Right kidney (tissue), 1 donor: ENCODE data around the gene DIAPH2.
"Not testable (repeated sequence)": the region's sequence is repeated elsewhere in the genome, so short reads cannot be mapped to it uniquely, and the experiment has no call there.

Source experiments
- DNase-seq: peaks from one replicate; pipeline ENCODE4 v3.0.0-alpha.2; 2016

The DIAPH2 gene

DNA sequence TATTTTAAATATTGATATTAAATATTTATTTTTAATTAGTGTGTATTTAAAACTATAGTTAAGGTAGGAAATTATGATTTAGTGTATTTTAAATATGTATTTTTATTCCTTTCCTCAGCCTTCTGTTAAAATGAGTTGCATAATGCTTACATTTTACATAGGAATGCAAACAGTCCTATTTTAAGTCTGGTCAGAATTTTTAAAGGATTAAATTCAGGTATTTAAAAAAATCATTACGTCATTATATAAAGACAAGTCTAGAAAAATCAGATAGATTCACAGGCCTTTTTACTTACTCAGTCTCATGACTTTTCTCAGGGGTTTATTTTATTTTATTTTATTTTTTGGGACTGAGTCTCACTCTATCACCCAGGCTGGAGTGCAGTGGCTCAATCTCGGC is 148.7 kb downstream of the DIAPH2 start:
- DNase-seq, result no peak

DNA sequence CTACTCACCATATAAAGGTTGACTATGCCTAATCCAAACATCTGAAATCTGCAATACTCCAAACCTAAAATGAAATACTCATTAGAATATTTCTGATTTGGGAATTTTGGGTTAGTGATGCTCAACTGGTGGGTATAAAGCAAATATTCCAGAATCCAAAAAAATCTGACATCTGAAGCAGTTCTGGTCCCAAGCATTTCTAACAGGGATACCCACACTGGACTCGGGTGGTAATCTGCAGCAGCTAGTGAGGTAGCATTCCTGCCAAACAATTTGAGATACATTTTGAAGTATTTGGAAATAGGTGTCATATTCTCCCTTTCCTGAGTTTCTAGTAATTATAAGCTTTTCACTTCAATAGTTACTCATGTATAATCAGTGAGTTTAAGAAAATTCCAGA is 149.5 kb downstream of the DIAPH2 start:
- no peak for DNase-seq

- no peak for DNase-seq
These were observed 151.1 kb downstream of the DIAPH2 start for GRCh38 chrX:96835660-96836289.

GRCh38 chrX:96837808-96838207 is 153.2 kb downstream of the DIAPH2 start:
- no peak for DNase-seq

- no peak for DNase-seq
These were observed 153.9 kb downstream of the DIAPH2 start for GRCh38 chrX:96838537-96838936.

DNA sequence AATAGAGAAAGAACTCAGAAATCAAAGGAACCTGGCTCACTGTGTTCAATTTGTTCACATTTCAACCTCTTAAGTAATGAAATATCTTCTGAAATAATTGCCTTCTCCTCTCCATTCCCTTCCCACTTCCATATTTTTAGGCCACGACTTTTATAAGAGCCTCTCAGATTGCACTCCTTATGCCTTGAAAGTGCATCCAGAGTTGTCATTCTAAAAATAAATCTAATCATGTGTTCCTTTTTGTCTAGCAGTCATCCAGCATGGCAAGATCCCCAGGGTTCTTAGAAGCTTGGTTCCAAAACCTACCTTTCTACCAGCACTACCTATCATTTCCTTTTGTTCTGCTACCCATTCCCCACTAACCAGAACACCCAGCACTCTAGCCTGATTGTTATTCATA is 156.7 kb downstream of the DIAPH2 start:
- DNase-seq, result no peak

GRCh38 chrX:96841866-96842265 is 157.2 kb downstream of the DIAPH2 start:
- not testable (repeated sequence) for DNase-seq

DNA sequence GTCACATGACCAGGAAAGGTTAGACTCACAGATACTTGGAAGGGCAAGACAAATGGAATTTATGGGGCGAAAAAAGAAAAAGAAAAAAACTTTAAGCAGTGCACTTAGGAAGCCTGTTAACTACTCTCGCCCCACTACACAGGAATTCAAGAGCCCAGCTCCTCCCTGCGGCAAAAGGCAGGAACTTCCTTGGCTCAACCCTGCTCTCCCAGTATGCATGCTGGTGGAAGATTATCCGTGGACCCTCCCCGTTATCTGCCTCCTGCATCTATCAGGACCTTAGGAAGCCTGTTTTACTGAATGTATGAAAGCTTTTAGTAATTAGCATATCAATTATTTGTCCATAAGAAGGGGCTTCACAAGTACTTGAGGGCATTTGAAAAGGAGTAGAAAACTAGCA is 158.9 kb downstream of the DIAPH2 start:
- peak; percentile 1 for DNase-seq

DNA sequence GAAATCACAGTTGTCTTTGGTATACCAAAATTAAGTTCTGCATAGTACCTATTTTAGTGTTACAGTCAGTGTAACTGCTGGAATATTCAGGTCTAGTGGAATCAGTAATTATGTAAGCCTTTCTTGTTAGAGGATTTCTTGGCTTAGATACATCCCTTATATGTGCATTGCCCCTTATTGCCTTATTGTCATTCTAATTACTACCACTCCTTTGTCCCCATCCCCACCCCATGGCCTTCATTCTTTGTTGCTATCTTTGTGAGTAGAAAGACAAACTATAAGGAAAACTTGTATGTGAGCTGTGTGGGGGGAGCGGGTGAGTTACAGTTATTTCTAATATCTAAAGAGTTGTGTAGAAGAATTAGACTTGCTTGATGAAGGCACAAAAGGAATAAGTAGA is 162.2 kb downstream of the DIAPH2 start:
- DNase-seq, result no peak

DNA sequence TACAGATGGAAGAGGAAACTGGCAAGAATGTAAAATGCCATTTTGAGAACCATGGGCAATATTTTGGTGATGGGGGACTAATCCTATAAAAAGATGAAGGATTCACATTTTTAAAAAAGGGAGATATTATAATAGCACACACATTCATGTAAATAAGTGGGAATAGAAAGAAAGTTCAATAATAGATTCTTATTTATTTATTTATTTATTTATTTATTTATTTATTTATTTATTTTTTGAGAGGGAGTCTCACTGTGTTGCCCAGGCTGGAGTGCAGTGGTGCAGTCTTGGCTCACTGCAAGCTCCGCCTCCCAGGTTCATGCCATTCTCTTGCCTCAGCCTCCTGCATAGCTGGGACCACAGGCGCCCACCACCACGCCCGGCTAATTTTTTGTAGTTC is 174.8 kb downstream of the DIAPH2 start:
- DNase-seq, result not testable (repeated sequence)

DNA sequence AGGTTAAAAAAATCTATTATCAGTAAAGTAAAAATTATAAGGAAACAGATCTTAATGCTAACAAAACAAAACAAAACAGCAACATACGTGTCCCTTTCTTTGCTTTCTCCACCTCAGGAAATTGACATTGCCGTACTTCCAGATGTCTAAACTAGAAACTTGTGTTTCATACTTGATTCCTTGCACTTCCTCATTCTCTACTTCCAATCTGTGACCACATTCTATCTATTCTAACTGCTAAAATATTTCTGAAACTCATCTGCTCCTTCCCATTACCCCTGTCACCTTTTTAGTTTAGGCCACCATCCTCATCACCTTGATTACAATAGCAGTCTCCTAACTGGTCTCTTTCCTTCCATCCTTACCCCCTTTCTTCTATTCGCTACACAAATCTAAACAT is 176.6 kb downstream of the DIAPH2 start:
- no peak for DNase-seq

DNA sequence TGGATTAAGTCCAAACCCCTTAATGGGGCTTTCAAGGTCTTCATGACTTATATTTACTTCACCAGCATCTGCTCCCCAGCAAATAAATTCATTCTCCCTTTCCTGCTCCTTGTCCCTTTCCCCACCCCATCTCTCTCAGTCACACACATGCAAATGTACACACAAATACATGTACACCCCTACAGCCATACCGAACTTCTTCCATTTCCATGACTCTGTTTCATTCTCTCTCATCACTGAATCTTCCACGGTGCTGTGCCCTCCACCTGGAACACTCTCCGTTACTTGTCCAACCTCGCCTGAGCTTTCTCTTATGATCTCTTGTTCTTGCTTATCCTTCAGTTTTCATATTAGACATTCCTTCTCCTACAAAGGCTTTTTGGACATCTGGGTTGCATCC is 177.0 kb downstream of the DIAPH2 start:
- DNase-seq, result no peak

DNA sequence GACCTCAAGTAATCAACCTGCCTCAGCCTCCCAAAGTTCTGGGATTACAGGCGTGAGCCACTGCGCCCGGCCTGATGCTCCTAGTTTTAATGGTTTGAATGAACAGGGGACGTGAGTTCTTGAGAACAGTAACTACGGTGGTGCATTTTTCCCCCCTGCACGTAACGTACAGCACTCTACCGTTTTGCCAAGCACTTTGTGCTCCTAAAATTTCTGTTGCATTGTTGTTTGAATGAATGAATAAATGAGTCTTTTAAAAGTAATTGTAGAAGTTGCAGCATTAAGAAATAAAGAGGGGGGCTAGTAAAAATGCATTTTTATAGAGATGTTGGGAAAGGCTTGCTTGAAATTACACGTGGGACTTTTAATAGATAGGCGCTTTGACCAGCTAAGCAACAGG is 199.0 kb downstream of the DIAPH2 start, which contains the start of gene RPA4:
TSS of gene RPA4 (plus strand) at position 301 of the 400 bp plus-strand sequence. CDS start 403 bp downstream, outside the sequence.
- no peak for DNase-seq

GRCh38 chrX:96884027-96884426 is 199.4 kb downstream of the DIAPH2 start:
- DNase-seq, result no peak

DNA sequence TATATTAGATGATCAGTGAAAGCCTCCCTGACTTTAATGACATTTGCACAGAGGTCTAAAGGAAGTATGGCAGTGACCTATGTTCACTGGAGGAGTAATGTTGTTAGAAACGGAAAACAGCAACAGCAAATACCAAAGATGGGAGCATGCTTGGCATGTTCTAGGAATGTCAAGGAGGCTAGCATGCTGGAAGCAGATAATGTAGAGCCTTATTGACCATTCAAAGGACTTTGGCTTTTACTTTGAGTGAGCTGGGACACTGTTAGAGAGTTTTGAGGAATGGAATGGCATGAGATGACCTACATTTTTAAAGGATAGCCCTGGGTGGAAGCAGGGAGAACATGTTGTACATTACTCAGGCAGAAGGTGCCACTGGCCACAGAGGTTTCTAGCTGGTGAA is 205.1 kb downstream of the DIAPH2 start:
- no peak for DNase-seq

DNA sequence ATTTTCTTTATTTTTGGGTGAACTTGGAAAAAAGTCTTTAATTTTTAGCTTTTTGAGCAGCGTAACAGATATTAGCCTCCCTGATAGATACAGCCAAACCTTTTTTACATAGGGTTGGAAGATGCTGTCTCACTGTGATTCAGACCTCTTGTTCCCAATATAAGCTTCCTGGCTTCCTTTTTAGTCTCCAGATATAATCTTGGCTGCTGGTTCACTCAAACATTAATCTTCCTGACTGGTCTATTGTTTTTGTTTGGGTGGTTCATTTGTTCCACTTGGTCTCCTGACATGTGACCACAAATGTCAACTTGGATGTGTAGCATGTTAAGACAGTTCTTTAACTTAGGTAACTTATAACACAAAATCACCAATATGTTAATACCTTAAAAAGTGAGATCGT is 222.1 kb downstream of the DIAPH2 start:
- no peak for DNase-seq

DNA sequence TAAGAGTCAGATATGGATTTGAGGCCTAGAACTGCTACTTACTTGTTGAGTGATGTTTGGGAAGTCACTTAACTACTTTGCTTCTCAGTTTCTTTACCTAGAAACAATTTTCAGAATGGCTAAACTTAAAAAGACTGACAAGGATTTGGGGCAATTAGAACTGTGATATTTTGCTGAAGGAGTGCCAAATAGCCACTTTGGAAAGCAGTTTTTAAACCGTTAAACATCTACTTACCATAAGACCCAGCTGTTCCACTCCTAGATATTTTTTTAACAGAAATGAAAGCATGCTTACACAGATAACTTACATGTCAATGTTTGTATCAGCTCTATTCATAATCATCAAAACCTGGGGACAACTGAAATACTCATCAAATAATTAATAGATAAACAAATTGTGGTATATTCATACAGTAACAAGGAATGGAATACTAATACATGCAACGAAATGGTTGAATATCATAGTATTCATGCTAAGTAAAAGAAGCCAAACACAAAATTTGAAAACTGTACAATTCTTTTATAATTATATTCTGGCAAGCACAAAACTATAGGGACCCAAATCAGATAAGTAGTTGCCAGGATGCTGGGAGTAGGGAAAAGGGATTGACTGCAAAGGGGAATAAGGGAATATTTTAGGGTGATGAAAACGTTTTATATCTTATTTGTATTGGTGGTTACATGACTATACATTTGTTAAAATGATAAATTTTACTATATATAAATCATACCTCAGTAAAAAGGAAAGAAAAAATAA is 223.1 kb downstream of the DIAPH2 start:
- DNase-seq, result no peak

- no peak for DNase-seq
These were observed 224.6 kb downstream of the DIAPH2 start for GRCh38 chrX:96909291-96909690.

DNA sequence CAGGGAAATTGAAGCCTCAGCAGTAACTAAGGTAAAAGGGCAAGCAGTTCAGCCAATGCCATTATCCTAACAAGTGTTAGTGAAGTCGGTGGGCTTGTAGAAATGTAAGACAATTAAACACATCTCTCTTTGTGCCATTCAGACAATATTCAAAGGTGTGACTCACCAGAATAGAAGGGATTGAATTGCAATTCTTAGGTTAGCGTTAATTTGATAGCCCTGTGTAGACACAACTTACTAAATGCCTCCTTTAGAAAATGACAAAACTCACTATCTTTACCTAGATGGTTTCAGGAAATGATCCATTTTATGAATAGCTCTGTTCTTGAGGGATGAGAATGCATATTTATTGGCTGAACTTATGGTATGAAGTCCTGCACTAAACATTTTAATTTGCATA is 234.2 kb downstream of the DIAPH2 start:
- no peak for DNase-seq

GRCh38 chrX:96919672-96920071 is 235.0 kb downstream of the DIAPH2 start:
- DNase-seq, result no peak

DNA sequence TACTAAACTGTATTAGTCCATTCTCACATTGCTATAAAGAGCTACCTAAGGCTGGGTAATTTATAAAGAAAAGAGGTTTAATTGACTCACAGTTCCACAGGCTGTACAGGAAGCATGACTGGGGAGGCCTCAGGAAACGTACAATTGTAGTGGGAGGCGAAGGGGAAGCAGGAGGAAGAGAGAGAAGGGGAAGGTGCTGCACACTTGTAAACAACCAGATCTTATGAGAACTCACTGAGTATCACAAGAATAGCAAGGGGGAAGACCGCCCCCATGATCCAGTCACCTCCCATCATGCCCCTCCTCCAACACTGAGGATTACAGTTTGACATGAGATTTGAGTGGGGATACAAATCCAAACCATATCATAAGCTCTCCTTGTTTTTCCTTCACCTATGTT is 239.9 kb downstream of the DIAPH2 start:
- DNase-seq, result no peak

GRCh38 chrX:96929036-96929435 is 244.4 kb downstream of the DIAPH2 start:
- DNase-seq, result no peak

DNA sequence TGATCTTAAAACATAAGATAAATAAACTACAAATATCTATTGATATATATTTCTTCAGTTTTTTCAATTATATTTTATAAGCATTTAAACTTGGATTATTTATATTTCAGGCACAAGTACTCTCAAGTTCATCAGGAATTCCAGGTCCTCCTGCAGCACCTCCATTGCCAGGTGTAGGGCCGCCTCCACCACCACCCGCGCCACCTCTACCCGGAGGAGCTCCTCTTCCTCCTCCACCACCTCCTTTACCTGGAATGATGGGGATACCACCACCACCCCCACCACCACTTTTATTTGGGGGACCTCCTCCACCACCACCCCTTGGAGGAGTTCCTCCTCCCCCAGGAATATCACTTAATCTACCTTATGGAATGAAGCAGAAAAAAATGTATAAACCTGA is 273.1 kb downstream of the DIAPH2 start:
- DNase-seq, result no peak

- DNase-seq, result no peak
These were observed 287.2 kb downstream of the DIAPH2 start for GRCh38 chrX:96971812-96972211.
